Naive thymus-derived CD8-positive, alpha-beta T cell (primary cell): Measurements from ENCODE around the gene FADS6. TPM values are rescaled to one million over a fixed set of nuclear protein-coding genes. Genes with fewer than 3 reads are reported as not detected.

Source experiments
- polyA plus RNA-seq, 3 donors: library from polyadenylated mRNA; unstranded; fragments of 300-500 nt; fragmentation: Illumina TruSeq; gene quantifications; one replicate each; pipeline ENCODE4 v1.2.3, GENCODE V29; 2021
- total RNA-seq, 8 experiments: library from RNA in 2 of 8; stranded (reverse) in 2 of 8; gene quantifications; one replicate each; pipeline ENCODE4 v1.2.3 and lab custom pipeline; 2021 to 2026

FADS6 gene
- total and polyA plus RNA-seq, 5 experiments from 2014 or later: not detected

Other genes with a start within 250 kb of the FADS6 start
- gene CD300LF, start 180.7 kb downstream of the FADS6 start, total RNA-seq: under 1 TPM in 1 of 2 experiments, not detected in 1; 0.36 TPM
- not detected for gene CD300LF, start 180.7 kb downstream of the FADS6 start, polyA plus RNA-seq
- 10 to 100 TPM; 34.0 to 35.9 TPM for gene RAB37, start 156.4 kb downstream of the FADS6 start, total RNA-seq
- gene RAB37, start 156.4 kb downstream of the FADS6 start, polyA plus RNA-seq: 100 to 1,000 TPM in 1 of 3 donors, 10 to 100 TPM in 2; 55.3 to 108 (median 76.0) TPM
- gene NHERF1, start 145.0 kb downstream of the FADS6 start, total RNA-seq: 100 to 1,000 TPM; 158 to 164 TPM
- gene NHERF1, start 145.0 kb downstream of the FADS6 start, polyA plus RNA-seq: 100 to 1,000 TPM; 277 to 351 (median 324) TPM
- gene NAT9, start 117.3 kb downstream of the FADS6 start, total RNA-seq: 10 to 100 TPM; 66.5 to 71.5 TPM
- 10 to 100 TPM in 2 of 3 donors, 1 to 10 TPM in 1; 9.8 to 28.3 (median 20.2) TPM for gene NAT9, start 117.3 kb downstream of the FADS6 start, polyA plus RNA-seq
- under 1 TPM in 1 of 2 experiments, not detected in 1; 0.08 TPM for gene GRIN2C, start 33.7 kb downstream of the FADS6 start, total RNA-seq
- under 1 TPM in 1 of 3 donors, not detected in 2; 0.08 TPM for gene GRIN2C, start 33.7 kb downstream of the FADS6 start, polyA plus RNA-seq
- 10 to 100 TPM; 10.7 to 12.7 TPM for gene FDXR, start 20.6 kb downstream of the FADS6 start, total RNA-seq
- 1 to 10 TPM; 3.9 to 7.2 (median 4.2) TPM for gene FDXR, start 20.6 kb downstream of the FADS6 start, polyA plus RNA-seq
- gene USH1G, start 29.6 kb upstream of the FADS6 start, total RNA-seq: not detected
- gene USH1G, start 29.6 kb upstream of the FADS6 start, polyA plus RNA-seq: not detected
- gene OTOP2, start 30.6 kb upstream of the FADS6 start, total RNA-seq: not detected
- not detected for gene OTOP2, start 30.6 kb upstream of the FADS6 start, polyA plus RNA-seq
- gene OTOP3, start 42.3 kb upstream of the FADS6 start, total RNA-seq: not detected
- not detected for gene OTOP3, start 42.3 kb upstream of the FADS6 start, polyA plus RNA-seq
- 10 to 100 TPM in 1 of 2 experiments, 1 to 10 TPM in 1; 9.5 to 15.0 TPM for gene HID1, start 79.1 kb upstream of the FADS6 start, total RNA-seq
- gene HID1, start 79.1 kb upstream of the FADS6 start, polyA plus RNA-seq: 1 to 10 TPM; 4.2 to 6.9 (median 4.7) TPM
- under 1 TPM; 0.10 to 0.11 TPM for gene CDR2L, start 94.0 kb upstream of the FADS6 start, total RNA-seq
- gene CDR2L, start 94.0 kb upstream of the FADS6 start, polyA plus RNA-seq: not detected
- gene MRPL58, start 119.0 kb upstream of the FADS6 start, total RNA-seq: 10 to 100 TPM; 23.9 to 29.4 TPM
- 10 to 100 TPM; 44.9 to 58.1 (median 53.6) TPM for gene MRPL58, start 119.0 kb upstream of the FADS6 start, polyA plus RNA-seq
- gene ATP5PD, start 153.3 kb upstream of the FADS6 start, total RNA-seq: 100 to 1,000 TPM; 149 to 160 TPM
- gene ATP5PD, start 153.3 kb upstream of the FADS6 start, polyA plus RNA-seq: 100 to 1,000 TPM; 406 to 455 (median 449) TPM
- 10 to 100 TPM; 25.0 to 28.6 TPM for gene KCTD2, start 153.6 kb upstream of the FADS6 start, total RNA-seq
- 10 to 100 TPM in 1 of 3 donors, 1 to 10 TPM in 2; 6.8 to 10.9 (median 7.8) TPM for gene KCTD2, start 153.6 kb upstream of the FADS6 start, polyA plus RNA-seq
- gene SLC16A5, start 194.3 kb upstream of the FADS6 start, total RNA-seq: 10 to 100 TPM; 14.2 to 14.8 TPM
- 1 to 10 TPM; 1.4 to 4.1 (median 3.1) TPM for gene SLC16A5, start 194.3 kb upstream of the FADS6 start, polyA plus RNA-seq
- gene ARMC7, start 216.3 kb upstream of the FADS6 start, total RNA-seq: 10 to 100 TPM; 15.6 to 16.7 TPM
- 1 to 10 TPM; 2.7 to 3.3 (median 2.9) TPM for gene ARMC7, start 216.3 kb upstream of the FADS6 start, polyA plus RNA-seq
- gene NT5C, start 238.1 kb upstream of the FADS6 start, total RNA-seq: 10 to 100 TPM; 52.8 to 66.6 TPM
- 10 to 100 TPM; 46.0 to 53.6 (median 50.6) TPM for gene NT5C, start 238.1 kb upstream of the FADS6 start, polyA plus RNA-seq